HepG2 (cell line): ENCODE measurements around the gene SLBP. TPM values are rescaled to one million over a fixed set of nuclear protein-coding genes. Genes with fewer than 3 reads are reported as not detected.

Experiments
- AFF4 ChIP-seq: sonication (generic); formaldehyde crosslinking; IDR thresholded peaks from 2 replicates; pipeline ENCODE4 v1.4.0; 2020; ENCODE audit warnings: missing genetic modification reagents
- DBP ChIP-seq: sonication (generic); formaldehyde crosslinking; IDR thresholded peaks from 2 replicates; pipeline ENCODE4 v1.4.0; 2020; ENCODE audit warnings: missing genetic modification reagents; ENCODE audit errors: not compliant biosample characterization
- DMAP1 ChIP-seq: IDR thresholded peaks from 2 replicates; pipeline ENCODE4 v1.6.1; 2016
- ELF4 ChIP-seq: sonication (generic); formaldehyde crosslinking; IDR thresholded peaks from 2 replicates; pipeline ENCODE4 v1.5.0; 2020; ENCODE audit warnings: missing genetic modification reagents, mild to moderate bottlenecking, moderate library complexity, borderline replicate concordance
- HNF1A ChIP-seq, 2 experiments: sonication (generic) in 1 of 2; formaldehyde crosslinking in 1 of 2; IDR thresholded peaks; 2 replicates each; pipeline versions ENCODE4 v1.4.0 to v1.6.1; 2016 to 2020; ENCODE audit warnings: borderline replicate concordance in 1 of 2, low read depth in 1 of 2, mild to moderate bottlenecking in 1 of 2, missing genetic modification reagents in 1 of 2
- HNF4A ChIP-seq: sonication (generic); formaldehyde crosslinking; IDR thresholded peaks from 2 replicates; pipeline ENCODE4 v1.4.0; 2020; ENCODE audit warnings: missing genetic modification reagents
- PHF8 ChIP-seq: sonication (generic); formaldehyde crosslinking; IDR thresholded peaks from 2 replicates; pipeline ENCODE4 v1.5.0; 2020; ENCODE audit warnings: missing genetic modification reagents
- POLR2A ChIP-seq, 2 experiments: IDR thresholded peaks; 2 replicates each; pipeline ENCODE4 v1.6.1; 2011; ENCODE audit warnings: low read depth in 2 of 2, low read length in 2 of 2, mild to moderate bottlenecking in 1 of 2, moderate library complexity in 1 of 2; ENCODE audit not compliant: insufficient read depth in 1 of 2
- RARG ChIP-seq: sonication (generic); formaldehyde crosslinking; IDR thresholded peaks from 2 replicates; pipeline ENCODE4 v1.4.0; 2020; ENCODE audit warnings: low read depth, mild to moderate bottlenecking, missing genetic modification reagents
- SALL2 ChIP-seq: sonication (generic); formaldehyde crosslinking; IDR thresholded peaks from 2 replicates; pipeline ENCODE4 v1.8.1; 2023; ENCODE audit warnings: mild to moderate bottlenecking, missing genetic modification reagents, inconsistent platforms
- SP2 ChIP-seq: sonication (generic); formaldehyde crosslinking; IDR thresholded peaks from 2 replicates; pipeline ENCODE4 v1.5.1; 2020; ENCODE audit warnings: mild to moderate bottlenecking, missing genetic modification reagents
- TAF1 ChIP-seq: sonication (generic); formaldehyde crosslinking; IDR thresholded peaks from 2 replicates; pipeline ENCODE4 v1.4.0; 2020; ENCODE audit warnings: missing genetic modification reagents
- TRIM24 ChIP-seq: sonication (generic); formaldehyde crosslinking; IDR thresholded peaks from 2 replicates; pipeline ENCODE4 v1.8.0; 2022; ENCODE audit warnings: mild to moderate bottlenecking, missing genetic modification reagents
- ZFP1 ChIP-seq: IDR thresholded peaks from 2 replicates; pipeline ENCODE4 v1.6.1; 2016
- ZNF296 ChIP-seq: sonication (generic); formaldehyde crosslinking; conservative IDR thresholded peaks from 2 replicates; pipeline ENCODE4 v1.5.0; 2020; ENCODE audit warnings: mild to moderate bottlenecking, missing genetic modification reagents
- ZNF484 ChIP-seq: sonication (generic); formaldehyde crosslinking; IDR thresholded peaks from 2 replicates; pipeline ENCODE4 v1.5.1; 2020; ENCODE audit warnings: mild to moderate bottlenecking, low read depth, missing genetic modification reagents, borderline replicate concordance
- ZXDC ChIP-seq: sonication (generic); formaldehyde crosslinking; IDR thresholded peaks from 2 replicates; pipeline ENCODE4 v1.5.0; 2020; ENCODE audit warnings: mild to moderate bottlenecking, missing genetic modification reagents
- polyA plus RNA-seq, 8 experiments: library from polyadenylated mRNA; depleted of rRNA in 3 of 8; stranded (reverse) in 7 of 8; unstranded in 1 of 8; fragments of >200 nt; fragmentation: Illumina TruSeq in 4 of 8; extraction: Trizol in 4 of 8; gene quantifications; 2 replicates each; pipeline versions ENCODE4 v1.2.1 to v1.2.3, GENCODE V29; 2011 to 2016; ENCODE audit warnings: low read depth in 4 of 8, missing spikeins in 1 of 8, mixed read lengths in 1 of 8; ENCODE audit not compliant: insufficient read depth in 1 of 8
- total RNA-seq, 5 experiments: library from RNA; depleted of rRNA; stranded (reverse); fragments of >200 nt; fragmentation: Illumina TruSeq; extraction: Trizol; gene quantifications; 2 replicates each; pipeline ENCODE4 v1.2.3, GENCODE V29; 2016; ENCODE audit warnings: low read depth in 1 of 5

SLBP gene
- total and polyA plus RNA-seq, 2 of the 13 experiments (the other 11 are each of a cell fraction or from before 2014, with no cell fraction given): 43.9 to 104 TPM

GRCh38 chr4:1683736-1684505 lies 28.2 kb downstream of the SLBP start, which contains the start of gene FAM53A (continued):
- no peak for TF ChIP-seq HNF4A
- TF ChIP-seq ELF4: no peak
- TF ChIP-seq TAF1 (CRISPR knock-in tag): no peak
- TF ChIP-seq DMAP1 (CRISPR knock-in tag): no peak
- TF ChIP-seq DBP (CRISPR knock-in tag): no peak
- no peak for TF ChIP-seq SP2 (CRISPR knock-in tag)
- TF ChIP-seq RARG (CRISPR knock-in tag): no peak
- TF ChIP-seq ZNF484: no peak
- TF ChIP-seq ZNF296 (CRISPR knock-in tag): no peak
- no peak for TF ChIP-seq AFF4 (CRISPR knock-in tag)
- no peak for TF ChIP-seq ZFP1 (CRISPR knock-in tag)
- no peak for TF ChIP-seq ZXDC (CRISPR knock-in tag)
- peak in 1 of 2 experiments; percentile 40; a peak in 1 of 4 replicates for TF ChIP-seq POLR2A (IDR thresholded peaks at IDR 0.05; ENCODE audit: insufficient read depth in 1 of 2, low read depth in 2 of 2, low read length in 2 of 2)
- no peak for TF ChIP-seq HNF1A (IDR thresholded peaks at IDR 0.05; ENCODE audit: low read depth)
- TF ChIP-seq HNF1A (CRISPR knock-in tag; IDR thresholded peaks at IDR 0.05; ENCODE audit: borderline replicate concordance): no peak
- TF ChIP-seq SALL2 (CRISPR knock-in tag): 0 out of 2 replicates have a peak, but pooled peaks have one; percentile 29
- no peak for TF ChIP-seq TRIM24 (CRISPR knock-in tag)
- TF ChIP-seq PHF8: 0 out of 2 replicates have a peak, but pooled peaks have one; percentile 21
